GM19468 (cell line): ENCODE results near the gene HMGCLL1.

ENCODE experiments used
- ATAC-seq: cut with Tn5 transposase; IDR thresholded peaks from one replicate; pipeline ENCODE4 v1.9.1; 2021; ENCODE audit warnings: mild to moderate bottlenecking, moderate library complexity, moderate number of reproducible peaks; ENCODE audit not compliant: unreplicated experiment; ENCODE audit errors: extremely low read depth

HMGCLL1 gene

DNA sequence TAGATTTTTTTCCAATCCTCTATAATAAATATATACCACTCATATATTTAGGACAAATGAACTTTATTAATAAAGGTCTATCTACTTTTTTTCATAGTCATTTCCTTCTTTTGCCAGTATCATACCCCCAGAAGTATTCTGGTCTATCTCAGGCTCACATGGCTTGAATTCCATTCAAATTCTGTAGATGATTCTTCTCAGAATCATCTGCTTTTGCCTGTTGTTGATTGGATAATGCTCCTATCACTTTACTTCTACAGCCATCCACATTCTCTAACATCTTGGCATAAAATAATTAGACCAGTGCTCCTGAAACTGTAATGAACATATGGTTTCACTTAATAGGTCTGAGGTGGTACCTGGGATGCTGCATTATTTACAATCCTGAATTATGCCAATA lies 130.5 kb downstream of the HMGCLL1 start:
- ATAC-seq, result no peak

DNA sequence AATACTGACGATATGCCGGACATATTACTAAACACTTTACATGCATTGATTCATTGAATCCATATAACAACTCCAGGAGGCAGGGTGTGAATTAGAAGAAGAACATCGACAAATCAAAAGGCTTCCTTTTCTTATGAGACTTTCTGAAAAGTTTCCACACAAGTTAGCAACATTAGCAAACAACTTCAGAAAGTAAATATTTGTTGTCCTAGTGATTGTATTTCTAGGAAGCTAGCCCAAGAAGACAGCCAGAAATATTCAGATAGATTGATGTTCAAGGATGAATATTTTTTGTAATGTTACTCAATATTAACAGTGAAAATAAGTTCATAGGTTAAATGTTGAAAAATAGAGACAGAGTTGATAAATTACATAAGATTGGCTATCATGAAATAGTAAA lies 131.1 kb downstream of the HMGCLL1 start:
- no peak for ATAC-seq

DNA sequence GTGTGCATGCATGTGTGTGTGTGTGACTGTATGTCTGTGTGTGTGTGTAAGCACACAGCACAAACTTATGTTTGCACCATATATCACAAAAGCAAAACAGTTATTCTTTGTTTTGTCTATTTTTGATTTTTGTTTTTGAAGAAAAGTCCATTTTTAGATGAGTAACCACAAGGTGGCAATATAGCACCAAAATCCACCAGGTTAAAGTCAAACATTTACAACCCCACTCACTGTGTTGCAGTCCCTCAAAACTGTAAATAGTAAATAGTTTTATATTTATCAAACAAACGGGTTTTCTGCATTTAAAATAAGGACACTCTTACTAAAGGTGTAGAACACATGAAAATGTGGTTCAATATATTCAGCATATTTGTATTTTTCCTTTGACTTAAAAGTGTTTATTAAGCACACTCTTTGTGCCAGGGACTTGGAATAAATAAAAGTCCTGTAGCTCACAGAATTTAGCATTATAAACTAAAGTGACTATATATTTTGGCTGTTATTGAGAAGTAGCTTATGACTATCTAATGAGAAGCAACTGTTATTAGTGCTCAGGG lies 133.3 kb downstream of the HMGCLL1 start:
- ATAC-seq, result no peak

DNA sequence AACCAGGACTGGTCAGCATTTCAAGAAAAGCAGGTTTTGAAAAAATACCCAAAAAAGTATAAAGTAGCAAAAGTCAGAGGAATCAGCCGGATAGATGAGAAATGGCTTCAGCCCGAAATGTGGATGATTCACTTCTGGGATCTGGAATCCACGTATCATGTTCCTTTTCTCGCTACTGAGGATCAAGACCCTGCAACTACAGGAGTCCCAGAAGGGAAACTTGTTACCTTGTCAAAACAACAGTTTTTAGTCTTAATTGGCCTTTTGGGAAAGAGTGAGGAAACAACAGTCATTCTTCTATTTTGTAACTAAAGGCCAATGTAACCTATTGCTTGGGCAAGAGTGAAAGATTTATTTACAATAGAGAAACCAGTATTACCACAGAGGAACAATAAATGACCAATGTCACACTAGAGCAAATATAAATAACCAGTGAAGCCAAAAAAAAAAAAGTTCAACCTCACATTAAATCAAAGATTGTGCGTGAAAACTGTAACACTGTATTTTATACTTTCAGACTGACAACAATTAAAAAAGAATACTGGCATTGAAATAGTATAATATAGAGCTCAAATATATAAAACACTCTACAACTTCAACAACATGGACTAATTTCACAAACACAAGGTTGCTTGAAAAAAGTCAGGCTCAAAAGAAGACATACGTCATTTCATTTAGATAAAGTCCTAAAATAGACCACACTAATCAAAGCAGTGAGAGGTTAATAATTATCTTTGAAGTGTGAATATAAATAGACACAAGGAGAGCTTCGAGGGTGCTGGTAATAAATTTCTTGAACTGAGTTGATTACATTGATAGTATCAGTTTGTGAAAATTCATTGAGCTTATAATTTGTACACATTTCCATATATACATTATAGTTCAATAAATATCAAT lies 135.5 kb downstream of the HMGCLL1 start:
- no peak for ATAC-seq

DNA sequence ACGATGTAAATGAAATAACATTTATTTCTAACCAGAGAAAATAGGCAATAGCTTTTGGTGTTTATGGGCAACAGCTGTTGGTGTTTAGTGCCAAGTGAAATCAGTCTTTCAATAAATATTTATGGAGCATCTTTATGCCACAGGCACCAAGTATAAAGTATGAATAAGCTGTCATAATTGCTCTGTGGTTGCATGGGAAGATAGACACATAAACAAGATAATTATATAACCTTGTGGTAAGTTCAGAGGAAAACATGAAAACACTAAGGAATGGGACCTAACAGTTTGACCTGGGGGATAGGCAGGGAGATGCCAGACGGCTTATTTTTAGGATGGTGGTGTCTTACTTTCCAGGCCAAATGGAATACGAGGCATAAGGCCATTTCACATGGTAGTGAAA lies 140.8 kb downstream of the HMGCLL1 start:
- no peak for ATAC-seq

DNA sequence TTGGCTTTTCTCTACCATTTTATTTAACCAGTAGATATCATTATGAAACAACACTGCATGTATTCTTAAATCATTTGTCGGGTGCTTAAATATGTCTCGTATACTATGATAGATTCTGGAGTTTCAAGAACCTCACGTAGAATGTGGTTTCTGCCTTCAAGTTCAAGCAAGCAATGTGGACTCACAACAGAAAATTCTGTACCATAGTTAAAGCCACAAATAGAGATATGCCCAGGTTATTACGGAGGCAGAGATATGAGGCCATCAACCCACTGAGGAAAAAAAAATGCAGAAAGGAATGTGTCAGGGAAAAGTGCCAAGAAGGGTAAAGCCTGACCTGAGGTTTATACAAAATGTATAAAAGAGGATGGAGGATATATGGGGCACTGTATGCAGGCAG lies 141.9 kb downstream of the HMGCLL1 start:
- no peak for ATAC-seq

DNA sequence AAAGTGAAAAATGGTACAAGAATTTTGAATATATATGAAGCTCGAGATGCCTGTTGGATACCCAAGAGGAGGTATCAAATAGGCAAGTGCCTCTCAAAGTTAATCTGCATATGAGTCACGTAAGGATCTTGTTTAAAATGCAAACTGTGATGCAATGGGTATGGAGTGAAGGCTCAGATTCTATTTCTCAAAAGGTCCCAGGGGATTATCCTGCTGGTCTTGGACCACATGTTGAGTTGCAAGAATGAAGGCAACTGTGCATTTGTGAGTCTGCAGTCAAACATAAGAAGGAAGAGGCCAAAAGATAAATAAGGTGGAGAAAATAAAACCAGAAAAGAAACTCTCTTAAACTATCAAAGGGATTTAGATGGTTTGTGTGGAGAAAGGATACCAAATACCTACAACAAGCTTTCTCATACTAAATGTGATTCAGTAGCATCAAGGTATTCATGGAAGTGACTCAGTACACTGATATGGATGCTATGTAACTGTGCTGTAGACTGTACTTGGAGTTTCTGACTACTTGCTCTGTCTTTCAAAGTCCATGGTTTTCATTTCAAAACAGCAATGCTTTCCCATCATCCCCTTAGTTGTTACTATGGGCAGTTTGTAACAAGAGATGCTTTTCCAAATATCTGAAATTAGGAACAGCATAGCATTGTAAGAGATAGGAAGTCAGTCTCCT lies 145.4 kb downstream of the HMGCLL1 start:
- ATAC-seq, result no peak

DNA sequence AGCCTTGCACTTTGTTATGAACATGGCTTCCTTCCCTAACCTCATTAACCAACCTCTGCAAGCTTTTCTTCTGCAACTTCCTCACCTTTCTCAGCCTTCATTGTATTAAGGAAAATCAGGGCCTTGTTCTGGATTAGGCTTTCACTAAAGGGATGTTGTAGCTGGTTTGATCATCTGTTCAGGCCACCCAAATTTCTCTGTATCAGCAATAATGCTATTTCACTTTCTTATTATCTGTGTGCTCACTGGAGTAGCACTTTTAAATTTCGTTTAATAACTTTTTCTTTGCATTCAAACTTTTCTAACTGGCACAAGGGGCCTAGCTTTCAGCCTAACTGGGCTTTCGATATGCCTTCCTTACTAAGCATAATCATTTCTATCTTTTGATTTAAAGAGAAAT lies 155.1 kb downstream of the HMGCLL1 start:
- ATAC-seq, result no peak

DNA sequence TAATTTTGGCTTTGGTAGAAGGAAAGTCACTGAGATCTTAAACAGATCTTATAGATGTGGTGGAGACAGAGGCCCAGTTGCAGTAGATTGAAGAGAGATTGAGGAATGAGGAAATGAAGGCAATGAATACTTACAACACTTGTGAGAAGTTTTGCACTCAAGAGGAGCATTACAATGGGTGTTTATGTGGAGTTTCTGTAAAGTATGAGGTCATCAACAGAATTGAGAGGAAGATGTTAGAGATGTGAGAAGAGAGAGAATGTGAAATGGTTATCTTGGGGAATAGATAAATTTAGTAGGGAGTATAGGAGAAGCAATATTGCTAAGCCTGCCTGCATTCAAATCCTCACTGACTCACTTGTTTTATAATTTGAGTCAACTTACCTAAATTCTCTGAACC lies 168.3 kb downstream of the HMGCLL1 start:
- no peak for ATAC-seq

DNA sequence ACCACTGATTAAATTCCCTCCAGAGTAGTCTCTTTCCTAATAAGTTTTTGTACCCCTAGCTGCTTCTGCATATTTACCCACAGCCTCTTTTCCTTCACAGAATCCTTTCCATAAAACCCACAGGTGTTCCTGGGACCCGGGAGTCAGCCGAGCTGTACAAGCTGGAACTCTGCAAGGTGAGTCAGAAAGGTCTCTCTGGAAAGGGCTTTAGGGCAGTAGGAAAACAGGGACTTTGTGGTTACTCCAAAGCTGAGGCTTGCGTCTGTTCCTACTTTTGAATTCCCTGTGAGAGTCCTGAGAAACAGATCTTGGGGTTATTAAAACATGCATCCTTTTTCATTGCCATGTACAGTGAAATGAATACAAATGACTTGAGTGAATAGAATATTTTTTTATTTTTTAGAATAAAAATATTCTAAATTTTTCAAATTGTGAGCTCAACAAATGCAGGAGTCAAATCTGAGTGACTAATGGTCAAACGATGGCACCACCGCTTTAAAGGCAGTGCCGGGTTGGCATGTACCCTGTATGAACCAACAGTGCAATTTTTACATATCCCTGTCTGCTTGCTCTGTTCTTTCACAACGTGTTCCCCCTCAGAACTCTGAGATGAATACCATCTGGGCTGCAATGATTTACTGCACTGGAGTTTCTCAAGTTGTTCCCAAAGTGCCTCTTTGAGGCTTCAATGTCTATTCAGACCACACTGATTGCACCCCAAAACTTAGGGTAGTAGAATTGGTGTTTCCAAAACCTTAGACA lies 173.3 kb downstream of the HMGCLL1 start:
- no peak for ATAC-seq

DNA sequence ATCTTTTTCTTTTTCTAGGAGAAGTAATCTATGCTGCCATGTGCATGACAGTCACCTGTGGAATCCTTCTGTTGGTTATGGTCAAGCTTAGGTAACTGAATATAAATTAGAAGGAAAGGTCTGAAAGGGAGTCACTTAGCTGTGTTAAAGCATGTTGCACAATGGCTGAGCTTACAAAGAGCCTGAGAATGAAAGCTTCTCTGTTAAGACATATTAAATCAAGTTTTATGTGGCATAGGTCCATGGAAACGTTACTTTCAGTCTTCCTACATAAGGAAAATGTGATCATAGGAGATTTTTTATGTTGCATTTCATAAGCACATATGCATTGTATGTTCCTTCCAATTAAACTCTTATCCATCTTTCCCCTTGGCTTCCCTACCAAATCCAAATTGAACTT lies 179.6 kb downstream of the HMGCLL1 start:
- no peak for ATAC-seq

DNA sequence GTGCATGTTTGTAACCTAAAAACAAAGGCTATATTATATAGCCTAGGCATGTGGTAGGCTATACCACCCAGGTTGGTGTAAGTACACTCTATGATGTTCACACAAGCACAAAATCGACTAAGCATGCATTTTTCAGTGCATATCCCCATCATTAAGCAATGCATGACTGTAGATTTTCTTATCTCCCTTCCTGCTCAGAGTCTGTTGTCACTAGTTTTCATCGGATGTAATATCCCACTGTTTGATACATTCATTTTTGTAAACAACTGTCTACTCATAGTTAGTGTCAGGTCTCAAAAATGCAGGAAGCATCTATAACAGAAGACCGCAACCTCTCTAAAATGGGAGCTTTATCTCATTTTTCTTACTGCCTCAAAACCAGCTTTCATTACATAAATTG lies 181.0 kb downstream of the HMGCLL1 start:
- no peak for ATAC-seq

DNA sequence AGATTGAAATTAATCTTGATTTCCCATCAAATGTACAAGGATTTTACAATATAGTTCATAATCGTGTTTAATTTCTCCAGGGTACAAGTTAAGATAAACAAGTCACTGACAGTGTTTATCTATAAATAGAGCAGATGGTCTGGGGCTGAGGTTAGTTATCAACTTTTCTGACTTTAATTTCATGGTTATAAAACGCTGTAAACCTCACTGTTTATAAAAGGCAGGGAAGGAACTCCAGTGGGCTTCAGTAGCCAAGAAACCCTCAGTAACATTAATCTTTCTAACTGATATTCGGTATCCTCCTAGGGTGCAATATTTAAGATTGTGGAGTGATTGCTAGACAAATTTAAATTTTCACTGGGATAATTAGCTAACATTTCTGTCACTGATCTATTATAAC lies 183.1 kb downstream of the HMGCLL1 start:
- ATAC-seq, result no peak

DNA sequence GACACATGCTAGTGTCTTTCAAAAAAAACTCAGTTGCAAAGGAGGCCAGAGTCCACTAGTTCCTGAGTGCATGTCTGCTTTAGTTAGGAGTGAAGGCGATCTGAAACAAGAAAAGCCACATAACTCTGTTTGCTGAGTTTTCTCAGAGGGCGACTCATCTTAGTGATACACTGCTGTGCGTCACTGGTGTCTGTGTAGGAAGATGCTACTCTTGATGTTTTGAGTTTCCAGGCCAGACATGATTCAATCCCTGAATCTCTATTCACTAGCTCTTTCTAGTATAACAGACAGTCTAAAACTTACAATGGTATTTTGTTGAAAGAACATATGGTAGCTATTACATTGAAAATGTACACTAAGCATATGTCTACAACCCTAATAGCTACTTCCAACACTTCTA lies 190.8 kb downstream of the HMGCLL1 start:
- ATAC-seq, result no peak
